ENCODE results near the gene PIEZO1. TPM values are rescaled to one million over a fixed set of nuclear protein-coding genes. Genes with fewer than 3 reads are reported as not detected.

Gene PIEZO1
- total RNA-seq, 1 donor from 2014 or later = 5.5 TPM

DNA sequence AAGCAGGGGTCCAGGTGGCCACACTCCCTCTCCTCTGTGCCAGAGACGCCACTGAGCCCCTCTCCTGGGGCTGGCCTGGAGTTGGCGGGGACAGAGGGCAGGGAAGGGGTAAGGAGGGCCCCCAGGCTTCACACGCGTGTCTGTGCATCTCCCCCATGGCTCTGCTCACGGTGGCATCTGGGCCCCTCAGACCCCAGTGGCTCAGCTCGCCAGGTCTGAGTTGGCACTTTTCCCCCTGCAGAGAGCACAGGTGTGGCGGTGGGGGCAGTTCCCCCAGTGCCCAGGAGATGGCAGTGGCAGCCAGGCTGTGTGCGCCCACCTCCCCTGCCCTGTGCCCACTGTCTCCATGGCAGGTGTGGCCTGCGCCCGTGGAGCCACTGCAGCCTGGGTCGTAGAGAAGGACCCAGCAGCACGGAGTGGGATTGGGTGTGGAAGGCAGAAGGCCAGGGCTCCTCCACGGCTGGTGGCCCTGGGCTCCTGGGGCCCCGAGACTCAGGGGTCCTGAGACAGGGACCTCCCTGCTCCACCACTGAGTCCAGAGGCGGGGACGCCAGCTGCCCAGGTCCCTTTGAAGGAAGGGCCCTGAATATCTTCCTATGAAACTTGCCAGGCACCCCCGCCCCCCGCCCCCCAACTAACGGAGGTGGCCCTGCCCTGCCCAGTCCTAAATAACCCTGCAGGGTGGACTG is 31.0 kb upstream of the PIEZO1 start:
- no peak overlapping the region for H3K27ac ChIP-seq
- Mint-ChIP-seq H3K4me3 (no peak overlapping the region), H3K4me1 (peaks cover 3% of the 10 kb centered on the region), H3K9me3 (no peaks in the 10 kb centered on the region), H3K27me3 (ENCODE audit: insufficient read depth, low read depth) (peaks cover 3% of the 10 kb centered on the region), H3K36me3 (no peaks in the 10 kb centered on the region), H3K27ac (no peak overlapping the region)
- peaks cover 13% of the 10 kb centered on the region for H3F3A ChIP-seq (ENCODE audit: low read depth)
- no peaks in the 10 kb centered on the region for H3K36me3 ChIP-seq
- TF ChIP-seq, protein P1, sequence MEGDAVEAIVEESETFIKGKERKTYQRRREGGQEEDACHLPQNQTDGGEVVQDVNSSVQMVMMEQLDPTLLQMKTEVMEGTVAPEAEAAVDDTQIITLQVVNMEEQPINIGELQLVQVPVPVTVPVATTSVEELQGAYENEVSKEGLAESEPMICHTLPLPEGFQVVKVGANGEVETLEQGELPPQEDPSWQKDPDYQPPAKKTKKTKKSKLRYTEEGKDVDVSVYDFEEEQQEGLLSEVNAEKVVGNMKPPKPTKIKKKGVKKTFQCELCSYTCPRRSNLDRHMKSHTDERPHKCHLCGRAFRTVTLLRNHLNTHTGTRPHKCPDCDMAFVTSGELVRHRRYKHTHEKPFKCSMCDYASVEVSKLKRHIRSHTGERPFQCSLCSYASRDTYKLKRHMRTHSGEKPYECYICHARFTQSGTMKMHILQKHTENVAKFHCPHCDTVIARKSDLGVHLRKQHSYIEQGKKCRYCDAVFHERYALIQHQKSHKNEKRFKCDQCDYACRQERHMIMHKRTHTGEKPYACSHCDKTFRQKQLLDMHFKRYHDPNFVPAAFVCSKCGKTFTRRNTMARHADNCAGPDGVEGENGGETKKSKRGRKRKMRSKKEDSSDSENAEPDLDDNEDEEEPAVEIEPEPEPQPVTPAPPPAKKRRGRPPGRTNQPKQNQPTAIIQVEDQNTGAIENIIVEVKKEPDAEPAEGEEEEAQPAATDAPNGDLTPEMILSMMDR (IDR thresholded peaks at IDR 0.05) = peak; percentile 68
- TF ChIP-seq EZH2phosphoT487 (IDR thresholded peaks at IDR 0.05) = no peak
- no peak overlapping the region for H3K4me2 ChIP-seq
- no peaks in the 10 kb centered on the region for H3K27me3 ChIP-seq
- no peak overlapping the region for H3K4me3 ChIP-seq
- H3K79me2 ChIP-seq (ENCODE audit: low read depth) = peaks cover 6% of the 10 kb centered on the region
- no peaks in the 10 kb centered on the region for H3K4me1 ChIP-seq
- no peaks in the 10 kb centered on the region for H3K9me3 ChIP-seq (ENCODE audit: low read depth)
- H4K20me1 ChIP-seq (ENCODE audit: low read depth) = peaks cover 5% of the 10 kb centered on the region
- peak; percentile 72 for DNase-seq (ENCODE audit: low spot score)
- H2AFZ ChIP-seq (replicated peaks) = no peak overlapping the region
- H3K9ac ChIP-seq = no peak overlapping the region

DNA sequence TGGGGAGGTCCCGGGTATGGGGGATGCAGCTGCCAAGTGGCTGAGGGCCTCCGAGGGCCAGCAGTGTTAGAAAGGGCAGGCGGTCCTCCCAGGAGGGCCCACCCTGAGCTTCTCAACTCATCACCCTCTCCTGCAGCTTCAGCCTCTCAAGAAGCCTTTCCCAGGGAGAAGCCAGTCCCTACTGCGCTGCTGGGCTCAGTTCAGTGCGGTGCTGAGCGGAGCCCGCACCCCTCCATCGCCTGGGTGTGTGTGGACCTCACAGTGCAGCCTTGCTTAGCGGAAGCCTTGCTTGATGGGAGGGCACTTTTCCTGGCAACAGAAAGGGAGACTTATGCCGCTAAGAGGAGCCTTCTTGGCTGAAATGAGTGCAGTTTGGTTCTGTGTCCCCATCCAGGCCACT is 30.2 kb upstream of the PIEZO1 start:
- Histone ChIP-seq H3K4me1 (peaks cover 4% of the 10 kb centered on the region), H3F3A (ENCODE audit: low read depth) (peaks cover 20% of the 10 kb centered on the region), H3K4me2 (no peak overlapping the region), H3K9ac (no peak overlapping the region), H3K9me3 (ENCODE audit: low read depth) (no peaks in the 10 kb centered on the region), H3K4me3 (no peak overlapping the region), H3K27me3 (no peaks in the 10 kb centered on the region), H3K36me3 (no peaks in the 10 kb centered on the region), H3K27ac (no peak overlapping the region), H3K79me2 (ENCODE audit: low read depth) (peaks cover 15% of the 10 kb centered on the region), H4K20me1 (ENCODE audit: low read depth) (peaks cover 13% of the 10 kb centered on the region), H2AFZ (replicated peaks) (no peak overlapping the region)
- H3K36me3 Mint-ChIP-seq = no peaks in the 10 kb centered on the region
- no peaks in the 10 kb centered on the region for H3K9me3 Mint-ChIP-seq
- H3K4me3 Mint-ChIP-seq = no peak overlapping the region
- H3K27ac Mint-ChIP-seq = no peak overlapping the region
- TF ChIP-seq, protein P1 (IDR thresholded peaks at IDR 0.05) = no peak
- TF ChIP-seq EZH2 (IDR thresholded peaks at IDR 0.05) (no peak), EZH2phosphoT487 (IDR thresholded peaks at IDR 0.05) (no peak)
- peaks cover 4% of the 10 kb centered on the region for H3K4me1 Mint-ChIP-seq
- no peak for DNase-seq (ENCODE audit: low spot score)
- peaks cover 3% of the 10 kb centered on the region for H3K27me3 Mint-ChIP-seq (ENCODE audit: insufficient read depth, low read depth)

DNA sequence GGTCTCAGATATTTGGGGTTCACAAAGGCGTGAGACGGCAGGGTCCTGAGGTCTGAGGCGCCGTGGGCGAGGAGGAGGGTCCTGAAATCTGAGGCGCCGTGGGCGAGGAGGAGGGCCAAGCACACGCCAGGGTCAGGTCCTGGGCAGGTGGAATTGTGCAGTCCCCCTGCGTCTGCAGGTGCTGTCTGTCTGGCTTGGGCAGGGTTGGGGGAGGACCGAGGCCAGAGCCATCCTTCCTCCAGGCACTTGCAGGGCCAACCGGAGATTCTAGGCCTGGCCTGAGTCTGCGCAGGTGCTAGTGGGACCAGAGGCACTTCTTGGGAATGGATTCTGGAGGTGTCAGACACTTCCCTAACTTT is 29.1 kb upstream of the PIEZO1 start:
- no peak overlapping the region for H3K4me3 ChIP-seq
- peaks cover 24% of the 10 kb centered on the region for H4K20me1 ChIP-seq (ENCODE audit: low read depth)
- H3K27me3 ChIP-seq = no peaks in the 10 kb centered on the region
- H3K4me1 ChIP-seq = peaks cover 4% of the 10 kb centered on the region
- Mint-ChIP-seq H3K27me3 (ENCODE audit: insufficient read depth, low read depth) (peaks cover 5% of the 10 kb centered on the region), H3K4me3 (no peak overlapping the region), H3K4me1 (peaks cover 6% of the 10 kb centered on the region), H3K27ac (peak overlapping the region; percentile 42), H3K9me3 (no peaks in the 10 kb centered on the region), H3K36me3 (peaks cover under 1% of the 10 kb centered on the region)
- no peak overlapping the region for H3K4me2 ChIP-seq
- no peak overlapping the region for H3K27ac ChIP-seq
- TF ChIP-seq, protein P1 (IDR thresholded peaks at IDR 0.05) = no peak
- TF ChIP-seq EZH2phosphoT487 (IDR thresholded peaks at IDR 0.05) (no peak), EZH2 (IDR thresholded peaks at IDR 0.05) (no peak)
- peaks cover 18% of the 10 kb centered on the region for H3K79me2 ChIP-seq (ENCODE audit: low read depth)
- H3K9me3 ChIP-seq (ENCODE audit: low read depth) = no peaks in the 10 kb centered on the region
- peaks cover 31% of the 10 kb centered on the region for H3F3A ChIP-seq (ENCODE audit: low read depth)
- no peaks in the 10 kb centered on the region for H3K36me3 ChIP-seq
- no peak overlapping the region for H3K9ac ChIP-seq
- DNase-seq (ENCODE audit: low spot score) = no peak
- no peak overlapping the region for H2AFZ ChIP-seq (replicated peaks)
